Left cardiac atrium (tissue), 4 donors: Measurements from ENCODE around the gene ASPHD1. TPM values are rescaled to one million over a fixed set of nuclear protein-coding genes. Genes with fewer than 3 reads are reported as not detected.
A peak's percentile ranks its signal among the peaks of the same experiment; 100 is the strongest.
"Not testable (repeated sequence)": the region's sequence is repeated elsewhere in the genome, so short reads cannot be mapped to it uniquely, and the experiment has no call there.

ENCODE experiments used
- ATAC-seq, 2 donors: fragments of 200-7000 bp; cut with Tn5 transposase; one replicate each; pipeline ENCODE4 v1.9.1; 2020; ENCODE audit warnings: mild to moderate bottlenecking in 2 of 2, moderate library complexity in 2 of 2
- DNase-seq: peaks from one replicate; pipeline ENCODE4 v3.0.0-alpha.2; 2020
- intact Hi-C, 2 donors: fragments of 100-400 bp; cut with DNase I; formaldehyde crosslinking; loops; one replicate each; pipeline versions ENCODE4 v1.14.1 to v1.15.1; 2022 to 2023
- total RNA-seq, 2 donors: library from RNA; stranded (reverse); fragmentation: NEBNext Ultra II Directional; extraction: Animal tissue kit (Norgen Biotek cat#: 25700); gene quantifications; one replicate each; pipeline ENCODE4 v1.2.1, GENCODE V29; 2021
- donor health status: DM: no; HTN: yes; CAD: no.
- donor health status: DM: no; HTN: yes; CAD: no; lungs with severe emphysema.
- donor health status: DM: yes; HTN: yes; CAD: no.
- donor health status: Dilated cardiomyopathy.

Gene ASPHD1
- total RNA-seq, 2 donors from 2014 or later = 0.59 to 1.0 TPM

DNA sequence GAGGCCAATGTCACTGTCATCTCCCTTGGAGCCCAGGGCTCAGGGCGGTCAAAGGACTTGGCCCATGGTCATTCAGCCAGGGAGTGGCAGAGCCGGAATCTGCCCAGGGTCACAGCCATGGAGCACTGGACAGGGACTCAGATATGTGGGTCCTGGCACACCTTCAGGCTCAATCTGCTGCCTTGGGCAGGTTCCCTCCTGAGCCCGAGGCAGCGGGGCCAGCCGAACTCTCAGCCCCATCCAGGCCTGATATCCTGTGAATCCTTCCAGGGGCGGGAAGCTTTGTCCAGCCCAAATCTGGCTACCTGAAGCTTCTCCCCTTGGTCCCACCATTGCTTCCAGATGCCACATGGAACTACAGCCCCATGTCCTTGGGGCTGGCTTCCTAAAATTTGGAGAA is 25.1 kb upstream of the ASPHD1 start:
- intact Hi-C loops = no loop called here
- DNase-seq (no peak), ATAC-seq (no peak)

- DNase-seq (no peak), ATAC-seq (no peak)
- intact Hi-C loops = no loop called here
Measured at GRCh38 chr16:29876217-29876593, 24.1 kb upstream of the ASPHD1 start.

DNA sequence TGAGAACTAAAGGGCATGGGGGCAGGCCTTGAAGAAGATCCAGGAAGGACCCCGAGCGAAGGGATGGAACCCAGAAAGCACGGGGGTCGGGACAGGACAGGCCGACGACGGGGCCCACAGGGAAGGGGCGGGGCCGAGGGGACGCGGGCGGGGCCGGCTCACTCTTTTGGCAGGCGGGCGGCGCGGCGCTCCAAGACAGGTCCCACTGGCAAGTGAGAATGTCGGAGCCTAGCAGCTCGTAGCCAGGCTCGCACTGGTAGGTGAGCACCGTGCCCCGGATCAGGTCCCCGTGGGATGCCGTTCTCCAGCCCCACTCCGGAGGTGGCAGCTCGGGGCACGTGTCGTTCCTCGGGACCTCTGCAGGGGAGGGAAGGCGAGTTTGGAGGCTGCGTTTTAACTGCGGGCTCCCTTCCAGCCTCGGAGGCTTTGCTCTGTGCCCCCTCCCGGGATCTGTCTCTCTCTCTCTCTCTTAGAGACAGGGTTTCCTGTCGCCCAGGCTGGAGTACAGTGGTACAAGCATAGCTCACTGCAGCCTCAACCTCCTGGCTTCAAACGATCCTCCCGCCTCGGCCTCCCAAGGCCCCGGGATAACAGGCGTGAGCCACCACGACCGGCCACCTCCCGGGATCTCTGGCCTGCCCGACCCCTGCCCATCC is 23.6 kb upstream of the ASPHD1 start:
- intact Hi-C loops = no loop called here
- ATAC-seq (peak in 1 of 2 donors; percentile 20), DNase-seq (no peak)

- ATAC-seq (peak; percentile 23 to 65), DNase-seq (no peak)
- intact Hi-C loops = no loop called here
Measured at GRCh38 chr16:29877266-29877961, 22.9 kb upstream of the ASPHD1 start.

DNA sequence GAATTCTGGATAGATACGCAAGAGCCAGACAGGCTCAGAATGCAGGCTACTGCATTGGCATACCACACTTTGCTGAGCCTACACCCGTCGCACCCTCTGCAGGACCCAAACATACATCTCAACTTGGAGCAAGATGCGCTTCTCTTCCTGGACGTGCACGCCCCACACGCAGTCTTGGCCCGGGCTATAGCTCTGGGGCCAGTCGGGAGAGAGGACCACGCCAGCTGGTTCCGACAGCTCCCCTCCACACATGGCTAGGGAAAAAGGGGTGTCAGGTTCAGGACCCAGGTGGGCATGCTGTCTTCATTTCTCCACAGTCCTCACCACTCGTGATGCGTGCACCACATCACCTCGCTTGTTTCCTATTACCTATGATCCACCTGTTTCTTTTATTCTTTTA is 22.1 kb upstream of the ASPHD1 start:
- DNase-seq = no peak
- intact Hi-C loops = no loop called here
- no peak for ATAC-seq

GRCh38 chr16:29881050-29881449 is 19.2 kb upstream of the ASPHD1 start:
- ATAC-seq = no peak
- intact Hi-C loops = loop anchor here in 1 of 2 donors (10.0 kb wide), 1 partner anchor 64 kb away; no protein-coding TSS in a partner anchor

GRCh38 chr16:29883987-29884386 is 16.3 kb upstream of the ASPHD1 start:
- DNase-seq (no peak), ATAC-seq (no peak)
- intact Hi-C loops = loop anchor here in 1 of 2 donors (10.0 kb wide), 1 partner anchor 61 kb away; no protein-coding TSS in a partner anchor

More at GRCh38 chr16:29881050-29881449, 19.2 kb upstream of the ASPHD1 start:
- no peak for DNase-seq

DNA sequence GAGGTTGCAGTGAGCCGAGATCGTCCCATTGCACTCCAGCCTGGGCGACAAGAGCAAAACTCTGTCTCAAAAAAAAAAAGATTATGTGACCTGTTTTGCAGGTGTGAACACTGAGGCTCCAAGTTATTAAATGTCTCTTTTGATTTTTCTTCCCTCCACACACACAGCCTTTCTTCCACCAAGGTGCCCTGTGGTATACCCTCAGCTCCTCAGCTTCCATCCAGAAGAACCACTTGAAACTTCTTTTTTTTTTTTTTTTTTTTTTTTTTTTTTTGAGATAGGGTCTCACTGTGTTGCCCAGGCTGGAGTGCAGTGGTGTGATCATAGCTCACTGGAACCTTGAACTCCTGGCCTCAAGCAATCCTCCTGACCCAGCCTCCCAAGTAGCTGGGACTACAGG is 10.9 kb upstream of the ASPHD1 start:
- not testable (repeated sequence) for DNase-seq
- intact Hi-C loops = loop anchor here in 1 of 2 donors (10.0 kb wide), 1 partner anchor 55 kb away; no protein-coding TSS in a partner anchor

GRCh38 chr16:29891525-29892457 is 8.5 kb upstream of the ASPHD1 start:
- DNase-seq = no peak
- intact Hi-C loops = no loop called here

More for the DNA sequence above, 10.9 kb upstream of the ASPHD1 start:
- ATAC-seq = not testable (repeated sequence)

GRCh38 chr16:29892458-29892813 is 7.9 kb upstream of the ASPHD1 start:
- intact Hi-C loops = no loop called here

More at GRCh38 chr16:29891525-29892457, 8.5 kb upstream of the ASPHD1 start:
- peak in 1 of 2 donors; percentile 68 for ATAC-seq

DNA sequence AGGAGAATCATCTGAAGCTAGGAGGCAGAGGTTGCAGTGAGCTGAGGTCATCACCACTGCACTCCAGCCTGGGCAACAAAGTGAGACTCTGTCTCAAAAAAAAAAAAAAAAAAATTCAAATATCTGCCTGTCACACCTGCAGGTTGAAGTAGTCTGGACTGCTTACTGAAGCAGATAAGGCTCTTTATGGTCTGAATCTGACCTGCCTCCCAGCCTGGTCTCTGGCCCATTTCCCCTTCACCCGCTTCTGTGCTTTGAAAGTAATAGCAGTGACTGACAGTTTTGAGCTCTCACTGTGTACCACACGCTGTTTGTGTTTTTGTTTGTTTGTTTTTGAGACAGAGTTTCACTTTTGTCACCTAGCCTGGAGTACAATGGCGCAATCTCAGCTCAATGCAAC is 6.7 kb upstream of the ASPHD1 start:
- no peak for ATAC-seq
- intact Hi-C loops = no loop called here

More at GRCh38 chr16:29892458-29892813, 7.9 kb upstream of the ASPHD1 start:
- ATAC-seq = peak in 1 of 2 donors; percentile 15
- DNase-seq = no peak

GRCh38 chr16:29894352-29894751 is 5.9 kb upstream of the ASPHD1 start:
- DNase-seq (no peak), ATAC-seq (no peak)
- intact Hi-C loops = no loop called here

More for the DNA sequence above, 6.7 kb upstream of the ASPHD1 start:
- no peak for DNase-seq

GRCh38 chr16:29896841-29897240 is 3.4 kb upstream of the ASPHD1 start:
- ATAC-seq (no peak), DNase-seq (no peak)
- intact Hi-C loops = no loop called here

- ATAC-seq (no peak), DNase-seq (no peak)
- intact Hi-C loops = no loop called here
Measured at GRCh38 chr16:29897333-29897732, 3.0 kb upstream of the ASPHD1 start.

DNA sequence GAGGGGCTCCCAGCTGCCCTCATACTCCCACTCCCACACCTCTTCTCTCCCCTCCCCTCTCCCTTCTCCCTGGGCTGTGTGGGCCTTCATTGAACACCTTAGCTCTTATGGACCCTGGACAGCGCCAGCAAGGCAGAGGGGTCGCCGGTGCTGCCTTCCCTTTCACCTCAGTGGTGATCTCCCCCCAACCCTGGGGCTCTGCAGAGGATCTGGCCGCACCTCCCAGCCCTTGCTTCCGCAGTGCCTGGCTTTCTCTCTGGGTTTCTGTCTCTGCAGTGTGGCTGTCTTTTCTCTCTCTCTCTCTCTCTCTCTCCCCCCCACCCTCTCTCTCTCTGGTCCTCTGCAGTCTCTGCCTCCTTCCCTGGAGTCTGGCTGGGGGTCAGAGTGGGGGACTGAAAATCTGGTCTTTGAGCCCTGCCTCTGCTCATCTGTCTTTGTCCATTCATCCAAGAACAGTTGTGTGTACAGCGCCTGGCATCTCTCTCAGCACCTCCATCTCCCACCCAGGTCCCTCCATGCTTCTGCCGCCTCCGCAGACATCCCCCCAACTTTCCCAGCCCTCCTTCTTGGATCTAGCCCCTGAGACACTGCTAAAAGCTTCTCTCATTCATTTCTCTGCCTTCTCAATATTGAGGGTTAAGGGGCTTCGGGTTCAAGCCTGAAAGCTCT is 2.0 kb upstream of the ASPHD1 start:
- DNase-seq (no peak), ATAC-seq (no peak)
- intact Hi-C loops = no loop called here

DNA sequence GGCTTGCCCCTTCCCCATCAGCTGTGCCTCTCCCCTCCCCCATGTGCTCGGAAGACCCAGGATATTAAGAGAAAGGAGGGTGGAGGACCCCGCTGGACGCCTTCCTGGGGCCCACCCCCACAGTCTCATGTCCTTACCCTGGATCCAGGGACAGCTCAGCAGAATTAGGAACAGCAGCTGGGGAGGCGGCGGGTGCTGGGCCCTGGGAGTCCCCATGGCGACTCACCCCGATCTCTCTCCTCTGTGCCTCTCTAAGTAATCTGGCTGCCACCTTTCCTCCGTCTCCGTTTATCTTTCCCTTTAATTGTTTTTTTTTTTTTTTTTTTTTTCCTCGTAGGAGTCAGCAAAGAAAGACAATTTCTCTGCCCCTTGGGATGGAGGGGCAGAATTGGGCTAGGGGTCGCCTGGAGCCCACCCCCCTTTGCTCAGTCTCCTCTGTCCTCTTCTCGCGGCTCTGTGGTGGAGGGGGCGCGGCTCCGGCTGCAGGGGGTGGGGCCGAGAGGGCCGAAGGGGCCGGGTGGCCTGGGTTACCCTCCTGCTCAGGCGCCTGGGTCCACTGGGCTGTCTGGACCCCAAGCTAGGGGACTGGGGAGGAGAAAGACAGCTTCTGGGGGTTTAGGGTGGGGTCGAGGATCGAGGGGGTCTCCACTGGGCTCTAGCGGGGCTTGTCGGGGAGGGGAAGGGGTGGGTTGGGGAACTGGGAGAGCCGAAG is 1.3 kb upstream of the ASPHD1 start:
- intact Hi-C loops = no loop called here
- DNase-seq = no peak
- ATAC-seq = peak; percentile 48 to 57

DNA sequence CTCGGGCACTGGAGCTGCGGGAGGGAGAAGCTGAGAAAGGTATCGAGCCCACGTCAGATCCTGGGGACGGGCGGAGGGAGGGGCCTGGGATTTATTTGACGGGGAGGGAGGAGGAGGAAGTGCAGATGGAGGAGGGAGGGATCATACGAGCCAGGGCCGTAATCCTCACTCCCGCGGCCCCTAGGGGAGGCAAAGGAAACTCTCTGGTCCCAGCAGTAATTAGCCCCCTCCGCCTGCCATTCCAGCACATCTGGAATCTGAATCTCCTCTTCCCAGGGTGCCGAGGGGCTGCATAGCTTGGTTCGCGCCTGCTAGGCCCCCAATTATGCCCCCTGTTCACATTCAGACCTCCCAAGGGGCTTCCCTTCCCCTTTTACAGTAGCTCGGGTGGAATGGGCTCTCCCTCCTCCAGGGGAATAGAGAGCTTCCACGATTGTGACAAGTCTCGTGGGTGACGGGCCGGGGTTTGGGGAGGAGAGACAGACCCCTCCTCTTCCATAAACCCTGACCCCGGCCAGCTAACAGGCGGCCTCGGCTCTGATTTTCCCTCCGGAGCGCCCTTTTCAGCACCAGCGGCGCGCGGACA is 679 bp upstream of the ASPHD1 start, which contains the start of gene SEZ6L2:
Gene SEZ6L2, minus strand, starts transcription at position 35 of the 586 bp plus-strand sequence. CDS start 531 bp downstream, outside the sequence.
- peak; percentile 70 to 83 for ATAC-seq

More for the DNA sequence above, 679 bp upstream of the ASPHD1 start, which contains the start of gene SEZ6L2:
- peak; percentile 54 for DNase-seq
- intact Hi-C loops = no loop called here
